ENCODE results near the gene SLC25A39.

The SLC25A39 gene

DNA sequence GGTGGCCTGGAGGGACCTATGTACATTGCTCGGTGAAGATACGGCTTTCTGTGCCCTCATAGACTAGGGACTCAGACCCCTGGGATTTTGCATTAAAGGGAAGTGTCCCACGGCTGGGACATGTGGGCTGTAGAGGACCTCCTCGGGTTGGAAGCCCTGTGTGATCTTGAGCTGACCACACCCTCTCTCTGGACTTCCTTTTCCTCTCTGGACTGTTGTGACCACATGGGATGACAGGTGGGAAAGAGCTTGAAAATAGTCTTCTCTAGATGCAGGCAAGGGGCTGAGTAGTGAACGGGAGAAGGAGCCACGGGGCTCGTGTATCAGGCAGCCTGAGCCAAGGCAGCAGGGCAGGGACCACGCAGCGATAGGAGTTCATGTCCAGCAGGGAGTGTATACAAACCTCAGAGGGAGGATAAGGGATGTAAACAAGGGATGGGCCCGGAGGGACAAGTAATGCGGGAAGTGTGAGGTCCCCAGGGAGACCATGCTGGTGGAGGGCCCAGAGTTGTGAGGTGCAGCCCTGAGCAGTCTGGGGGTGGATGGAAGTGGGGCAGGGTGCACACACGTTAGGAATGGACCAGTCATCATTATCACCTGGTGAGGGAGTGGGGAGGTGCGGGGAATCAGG lies 52.2 kb downstream of the SLC25A39 start:
- DNase-seq = no peak
